Hypothalamus (tissue), 51 donors: ENCODE measurements around the gene MYD88.
A peak's percentile ranks its signal among the peaks of the same experiment; 100 is the strongest.

ENCODE experiments used
- DNase-seq, 51 donors: peaks; one replicate each; lab custom pipeline; 2025; lab: John Stamatoyannopoulos, UW

MYD88 gene

DNA sequence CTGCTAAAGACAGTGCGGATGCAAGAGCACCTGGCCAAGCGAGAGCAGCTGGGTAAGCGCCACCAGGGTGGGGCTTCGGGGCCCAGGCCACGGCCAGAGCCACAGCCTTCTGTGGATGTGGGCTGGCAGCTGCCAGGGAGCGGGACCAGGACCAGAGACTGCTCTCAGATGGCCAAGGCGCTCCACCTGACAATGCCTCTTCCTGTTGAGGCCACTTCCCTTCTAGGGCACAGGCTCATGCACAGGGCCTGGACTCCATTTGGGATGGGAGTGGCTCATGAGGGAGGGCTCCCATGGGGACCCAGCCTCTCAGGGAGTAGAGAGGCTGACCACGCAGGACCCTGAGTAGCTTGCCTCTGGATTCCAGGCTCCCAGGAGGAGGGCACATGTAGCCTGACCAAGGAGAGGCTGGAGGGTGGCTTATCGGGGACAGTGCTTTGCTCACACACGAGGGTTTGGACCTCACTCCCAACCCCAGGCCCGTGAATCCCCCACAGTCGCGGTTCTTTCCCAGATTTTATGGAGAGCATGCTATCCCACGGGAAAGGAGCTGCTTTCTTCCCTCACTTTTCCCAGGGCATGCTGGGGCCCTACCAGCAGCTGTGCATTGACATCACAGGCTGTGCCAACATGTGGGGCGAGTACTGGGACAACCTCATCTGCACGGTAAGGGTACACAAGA lies 26.6 kb upstream of the MYD88 start:
- no peak for DNase-seq

DNA sequence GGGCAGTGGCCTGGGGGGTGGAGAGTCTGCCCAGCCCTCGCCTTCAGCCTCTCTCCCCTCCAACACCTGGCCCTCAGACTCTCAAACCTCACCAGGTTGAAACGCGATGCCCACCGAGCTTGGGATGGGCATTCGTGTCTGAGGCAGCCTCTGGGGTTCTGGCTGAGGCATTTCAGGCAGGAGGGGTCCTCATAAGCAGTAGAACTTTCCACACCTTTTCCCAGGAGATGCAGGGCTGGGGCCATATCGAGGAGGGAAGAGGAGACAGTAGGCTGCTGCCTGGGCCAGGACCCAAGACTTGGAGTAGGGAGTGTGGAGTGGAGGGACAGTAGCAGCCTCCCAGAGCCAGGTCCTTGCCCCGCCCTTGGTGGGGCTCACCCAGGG lies 26.1 kb upstream of the MYD88 start:
- no peak for DNase-seq

DNA sequence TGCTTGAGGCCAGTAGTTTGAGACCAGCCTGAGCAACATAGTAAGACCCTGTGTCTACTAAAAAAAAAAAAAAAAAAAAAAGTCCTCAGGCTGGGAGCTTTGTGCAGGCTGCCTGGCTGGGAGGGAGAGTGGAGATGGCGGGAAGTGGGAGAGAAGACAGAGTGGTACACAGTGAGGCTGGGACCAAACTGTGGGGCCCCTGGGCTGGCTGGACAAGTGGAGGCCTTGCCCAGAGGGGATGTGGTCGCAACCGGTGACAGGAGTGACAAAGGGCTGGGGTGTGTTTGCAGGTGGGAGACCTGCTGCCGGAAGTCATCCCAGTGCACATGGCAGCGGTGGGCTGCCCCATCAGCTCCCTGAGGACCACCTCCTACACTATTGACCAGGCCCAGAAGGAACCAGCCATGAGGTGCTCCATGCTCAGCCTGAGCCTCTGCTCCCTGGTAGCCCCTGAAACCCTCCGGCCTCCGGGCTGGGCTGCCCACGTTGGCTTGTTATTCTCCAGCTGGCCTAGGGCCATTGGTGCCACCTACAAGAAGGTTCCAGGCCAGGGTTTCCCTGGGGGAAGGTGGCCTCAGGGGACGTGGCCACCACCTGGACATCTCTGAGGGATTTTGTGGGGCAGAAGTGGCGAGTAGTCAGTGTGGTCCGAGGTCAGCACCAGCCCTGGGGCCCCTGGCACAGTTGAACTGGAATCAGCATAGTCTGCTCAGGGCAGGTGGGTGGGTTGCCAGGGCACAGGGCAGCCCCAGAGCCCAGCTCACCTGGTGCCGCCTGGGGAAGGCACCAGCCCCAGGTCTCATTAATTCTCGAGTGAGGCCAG lies 24.2 kb upstream of the MYD88 start:
- no peak for DNase-seq

DNA sequence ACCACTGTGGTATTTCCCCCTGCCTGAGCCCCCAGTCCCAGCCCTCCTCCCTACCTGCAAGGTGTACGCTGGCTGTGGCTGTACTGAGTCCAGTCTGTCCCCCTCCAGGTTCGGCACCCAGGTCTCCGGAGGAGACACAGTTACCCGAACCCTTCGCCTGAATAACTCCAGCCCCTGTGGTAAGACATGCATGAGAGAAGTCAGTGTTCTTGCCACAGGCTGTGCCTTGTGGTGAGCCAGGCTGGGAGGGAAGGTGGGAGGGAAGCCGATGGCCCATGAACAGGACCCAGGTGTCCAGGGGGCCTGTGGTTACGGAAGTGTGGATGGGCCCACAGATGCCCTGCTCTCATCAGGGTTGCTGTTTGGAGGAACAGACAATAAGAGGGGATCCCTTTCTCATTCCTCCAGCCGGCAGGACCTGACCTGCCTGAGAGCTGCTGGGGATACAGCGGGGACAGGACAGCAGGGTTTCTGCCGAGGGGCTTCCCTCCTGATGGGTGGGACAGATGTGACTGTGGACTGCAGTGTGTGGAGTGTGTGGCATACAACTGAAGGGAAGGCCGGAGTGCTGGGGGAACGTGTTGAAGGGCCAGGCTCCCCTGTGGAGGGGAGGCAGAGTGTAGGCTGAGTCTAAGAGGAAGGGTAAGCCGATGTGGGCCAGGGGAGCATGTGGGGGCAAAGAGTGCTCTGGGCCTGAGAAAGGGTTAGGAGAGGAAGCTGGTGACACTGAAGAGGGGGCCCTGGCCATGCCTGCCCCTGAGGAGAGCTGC lies 23.4 kb upstream of the MYD88 start:
- no peak for DNase-seq

DNA sequence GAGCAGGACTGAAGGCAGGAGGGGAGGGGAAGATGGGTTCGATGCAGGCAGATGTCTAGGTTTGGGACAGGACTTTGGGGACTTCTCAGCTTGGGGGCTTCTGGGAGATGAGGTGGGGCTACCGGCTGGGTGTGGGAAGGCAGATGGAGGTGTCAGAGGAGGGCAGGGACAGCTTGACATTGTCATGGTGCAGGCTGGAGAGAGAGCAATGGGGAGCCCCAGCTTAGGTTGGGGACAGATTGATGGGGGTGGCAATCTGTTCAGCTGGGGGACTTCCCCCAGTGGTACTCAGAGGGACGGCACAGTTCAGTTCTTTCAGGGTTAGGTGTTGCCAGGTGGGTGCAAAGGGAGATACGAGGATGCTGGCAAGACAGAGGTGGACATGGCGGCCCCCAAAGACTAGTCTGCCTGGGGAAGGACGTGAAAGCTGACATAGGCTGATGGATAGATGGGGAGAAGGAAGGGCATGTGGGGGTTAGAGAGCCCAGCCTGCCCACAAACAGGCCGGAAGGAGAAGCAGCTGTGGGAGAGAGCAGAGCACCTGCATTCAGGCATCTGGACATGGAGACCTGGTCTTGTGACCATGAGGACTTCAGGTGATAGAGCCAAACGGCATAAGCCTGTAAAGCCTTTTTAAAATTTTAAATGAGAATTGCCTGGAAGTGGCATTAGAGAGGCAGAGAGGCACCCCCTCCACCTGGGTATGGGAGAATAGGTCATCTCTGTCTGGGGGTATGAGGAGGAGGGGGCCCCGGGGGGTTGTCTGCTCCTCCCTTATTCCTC lies 22.6 kb upstream of the MYD88 start:
- no peak for DNase-seq

DNA sequence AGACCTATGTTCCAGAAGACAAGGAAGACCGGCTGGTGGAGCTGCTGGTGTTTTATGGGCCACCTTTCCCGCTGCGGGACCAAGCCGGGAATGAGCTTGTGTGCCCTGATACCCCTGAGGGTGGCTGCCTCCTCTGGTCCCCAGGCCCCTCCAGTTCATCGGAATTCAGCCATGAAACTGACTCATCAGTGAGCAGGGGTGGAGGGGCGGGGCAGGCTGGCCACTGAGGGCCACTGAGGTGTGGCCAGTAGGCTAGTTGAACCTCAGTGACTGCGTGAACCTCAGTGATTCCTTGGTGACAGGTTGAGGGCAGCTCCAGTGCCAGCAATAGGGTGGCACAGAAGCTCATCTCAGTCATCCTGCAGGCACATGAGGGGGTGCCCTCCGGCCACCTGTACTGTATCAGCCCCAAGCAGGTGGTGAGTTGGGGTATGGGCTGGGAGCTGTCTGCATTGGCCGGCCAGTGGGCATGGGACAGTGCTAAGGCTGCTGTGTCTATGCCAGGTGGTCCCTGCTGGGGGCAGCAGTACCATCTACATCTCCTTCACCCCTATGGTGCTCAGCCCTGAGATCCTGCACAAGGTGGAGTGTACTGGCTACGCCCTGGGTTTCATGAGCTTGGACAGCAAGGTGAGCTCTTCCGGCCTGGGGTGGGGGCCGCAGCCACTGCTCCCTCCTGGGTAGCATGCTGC lies 21.8 kb upstream of the MYD88 start:
- no peak for DNase-seq

DNA sequence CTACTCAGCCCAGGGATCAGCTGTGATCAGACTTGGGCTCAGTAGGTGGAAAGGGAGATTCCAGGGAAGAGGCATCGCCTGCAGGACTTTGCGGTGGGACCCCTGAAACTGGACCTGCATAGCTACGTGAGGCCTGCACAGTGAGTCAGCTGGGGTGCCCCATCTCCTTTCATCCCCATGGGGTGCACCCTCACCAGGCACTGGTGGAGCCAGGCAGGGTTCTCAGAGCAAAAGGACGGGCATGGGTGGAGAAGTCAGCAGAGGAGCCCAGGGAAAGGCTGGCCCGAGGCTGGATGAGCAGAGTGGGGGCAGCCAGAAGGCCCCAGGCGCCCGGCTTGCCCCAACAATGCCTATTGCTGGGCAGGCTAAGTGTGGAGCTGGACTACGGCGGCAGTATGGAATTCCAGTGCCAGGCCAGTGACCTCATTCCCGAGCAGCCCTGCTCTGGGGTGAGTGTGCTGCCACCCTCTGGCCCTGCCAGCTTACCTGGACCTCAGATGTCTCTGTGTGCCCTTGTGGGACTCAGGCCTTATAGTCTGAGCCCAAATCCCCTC lies 21.2 kb upstream of the MYD88 start:
- peak in 4 of 51 donors; percentile 18 to 31 (median 24) for DNase-seq

DNA sequence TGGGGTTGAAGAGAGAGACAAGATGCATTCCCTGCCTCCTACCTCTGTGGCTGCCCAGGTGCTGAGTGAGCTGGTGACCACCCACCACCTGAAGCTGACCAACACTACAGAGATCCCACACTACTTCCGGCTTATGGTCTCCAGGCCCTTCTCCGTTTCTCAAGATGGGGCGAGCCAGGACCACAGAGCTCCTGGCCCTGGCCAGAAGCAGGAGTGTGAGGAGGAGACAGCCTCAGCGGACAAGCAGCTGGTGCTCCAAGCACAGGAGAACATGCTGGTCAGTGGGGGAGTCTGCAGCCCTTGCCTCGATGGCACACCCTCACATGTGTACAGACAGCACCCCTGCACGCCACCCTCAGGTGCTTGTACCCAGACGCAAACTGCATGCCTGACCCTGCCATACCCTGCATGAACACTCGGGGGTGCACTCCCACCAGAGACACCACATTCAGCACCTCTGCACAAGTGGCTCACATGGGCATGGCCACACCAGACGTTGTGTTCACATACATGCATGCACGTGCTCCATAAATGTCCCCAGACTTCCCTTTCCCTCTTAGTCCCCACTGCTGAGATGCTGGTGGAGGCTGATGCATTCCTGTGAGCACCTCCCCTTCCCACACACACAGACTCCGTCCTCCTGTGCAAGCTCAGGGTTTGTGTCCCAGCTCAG lies 20.6 kb upstream of the MYD88 start:
- DNase-seq: peak in 22 of 51 donors; percentile 12 to 63 (median 30)

DNA sequence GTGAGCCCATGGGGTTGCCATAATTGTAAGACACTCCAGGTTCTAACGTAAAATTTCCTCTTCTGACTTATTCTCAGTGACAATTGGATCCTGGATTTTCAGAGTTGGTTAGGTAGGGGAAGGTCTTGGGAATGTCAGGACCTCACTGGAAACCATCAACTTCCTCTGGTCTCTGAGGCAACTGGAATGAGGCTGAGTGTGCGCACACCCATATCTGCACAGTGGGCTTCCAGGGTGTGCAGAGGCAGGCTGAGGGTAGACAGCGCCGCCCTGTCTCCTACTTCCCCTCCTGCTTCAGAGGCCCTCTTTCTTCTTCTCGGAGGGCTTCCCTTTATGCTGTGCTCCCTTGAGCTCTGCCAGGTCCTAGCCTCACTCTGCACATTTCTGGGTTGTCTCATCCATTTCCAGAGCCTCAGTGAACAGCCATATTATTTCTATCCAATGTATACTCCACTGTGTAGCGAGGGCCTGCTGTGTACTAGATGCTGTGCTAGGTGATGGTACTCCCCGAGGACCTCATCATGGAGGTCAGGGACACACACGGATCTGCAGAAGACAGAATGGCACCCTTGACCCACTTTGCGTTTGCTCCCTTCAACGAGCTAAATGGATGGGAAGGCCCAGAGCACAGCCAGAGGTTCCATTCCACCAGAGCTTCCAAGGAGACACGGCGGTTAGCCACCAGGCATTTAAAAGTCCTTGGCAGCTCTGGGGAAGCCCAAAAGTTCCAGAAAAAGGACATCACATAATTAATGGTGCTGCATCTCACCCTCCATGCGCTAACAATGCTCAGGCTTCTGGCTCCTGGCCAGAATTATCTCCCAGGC lies 19.8 kb upstream of the MYD88 start:
- peak in 1 of 51 donors; percentile 37 for DNase-seq

DNA sequence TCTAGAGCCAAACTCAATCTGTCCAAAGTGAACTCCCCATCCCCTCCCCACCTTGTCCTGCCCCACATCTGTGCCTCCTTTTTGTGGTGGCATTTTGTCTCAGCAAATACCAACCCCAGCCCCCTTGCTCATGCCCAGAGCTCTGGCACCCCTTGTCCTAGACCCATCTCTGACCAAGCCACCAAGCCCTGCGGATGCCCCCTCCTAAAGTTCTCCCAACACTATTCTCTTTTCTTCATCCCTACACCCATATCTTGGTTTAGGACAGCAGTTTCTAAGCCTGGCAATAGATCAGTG lies 19.3 kb upstream of the MYD88 start:
- DNase-seq: no peak

DNA sequence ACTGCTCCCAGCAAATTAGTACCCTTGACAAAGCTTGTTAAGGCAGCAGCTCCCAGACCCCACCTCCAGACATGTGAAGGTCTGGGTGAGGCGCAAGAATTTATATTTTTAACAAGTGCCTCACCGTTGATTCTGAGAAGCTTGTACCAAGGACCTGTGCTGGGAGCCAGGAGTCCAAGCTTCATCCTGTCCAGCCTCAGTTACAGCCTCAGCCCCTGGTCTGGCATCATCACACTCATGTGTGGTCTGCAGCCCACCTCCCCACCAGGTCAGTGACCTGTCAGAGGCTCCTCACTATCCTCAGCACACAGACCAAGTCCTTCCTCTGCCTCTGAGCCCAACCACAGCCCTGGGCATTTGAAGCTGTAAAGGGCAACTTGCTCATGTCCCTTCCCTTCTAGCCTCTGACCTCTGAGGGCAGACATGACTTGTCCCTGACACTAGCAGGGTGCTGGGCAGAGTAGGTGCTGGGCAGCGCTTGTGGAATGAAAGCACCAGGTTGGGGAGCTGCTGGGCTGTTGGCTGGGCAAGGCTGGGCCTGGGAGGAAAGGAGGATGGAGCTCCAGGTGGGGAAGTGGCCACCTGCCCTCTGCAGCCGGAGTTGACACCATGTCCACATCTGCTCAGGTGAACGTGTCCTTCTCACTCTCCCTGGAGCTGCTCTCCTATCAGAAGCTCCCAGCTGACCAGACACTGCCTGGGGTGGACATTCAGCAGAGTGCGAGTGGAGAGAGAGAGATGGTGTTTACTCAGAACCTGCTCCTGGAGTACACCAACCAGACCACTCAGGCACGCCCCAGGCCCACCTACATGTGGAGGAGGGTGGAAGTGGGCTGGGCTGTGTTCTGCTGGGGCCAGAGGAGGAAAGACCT lies 18.4 kb upstream of the MYD88 start:
- DNase-seq: no peak

DNA sequence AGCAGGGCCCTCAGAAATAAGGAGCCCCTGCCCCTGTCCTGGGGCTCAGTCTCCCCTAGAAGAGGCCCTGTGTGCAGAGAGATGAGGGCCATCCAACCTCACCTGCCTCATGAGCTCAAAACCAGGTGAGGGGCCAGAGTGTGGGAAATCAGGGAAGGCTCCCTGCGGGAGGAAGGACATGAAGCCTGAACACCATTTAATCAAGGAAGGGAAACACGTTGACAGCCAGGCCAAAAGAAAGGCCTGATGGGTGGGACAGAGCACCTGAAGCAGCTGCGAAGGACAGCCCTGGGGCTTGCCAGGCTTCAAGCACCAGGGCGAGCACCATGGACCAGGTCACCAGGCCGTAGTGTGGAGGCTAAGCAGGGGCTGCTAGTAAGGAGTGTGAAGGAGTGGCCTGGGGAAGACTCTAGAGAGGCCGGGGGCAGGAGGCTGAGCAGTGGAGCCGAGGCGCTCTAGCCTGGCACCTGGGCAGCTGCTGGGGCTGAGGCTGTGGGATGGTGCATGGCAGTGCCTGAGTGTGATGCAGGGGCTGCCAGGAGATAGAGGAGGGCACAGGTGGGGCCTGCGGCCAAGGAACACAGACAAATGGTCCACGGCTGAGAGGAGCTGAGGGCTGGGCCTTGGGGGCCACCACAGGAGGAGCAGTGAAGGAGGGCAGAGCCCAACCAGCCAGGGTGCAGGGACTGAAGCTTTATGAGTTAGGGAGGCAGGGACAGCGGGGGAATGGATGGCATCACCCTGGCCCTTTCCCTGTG lies 17.6 kb upstream of the MYD88 start:
- no peak for DNase-seq

DNA sequence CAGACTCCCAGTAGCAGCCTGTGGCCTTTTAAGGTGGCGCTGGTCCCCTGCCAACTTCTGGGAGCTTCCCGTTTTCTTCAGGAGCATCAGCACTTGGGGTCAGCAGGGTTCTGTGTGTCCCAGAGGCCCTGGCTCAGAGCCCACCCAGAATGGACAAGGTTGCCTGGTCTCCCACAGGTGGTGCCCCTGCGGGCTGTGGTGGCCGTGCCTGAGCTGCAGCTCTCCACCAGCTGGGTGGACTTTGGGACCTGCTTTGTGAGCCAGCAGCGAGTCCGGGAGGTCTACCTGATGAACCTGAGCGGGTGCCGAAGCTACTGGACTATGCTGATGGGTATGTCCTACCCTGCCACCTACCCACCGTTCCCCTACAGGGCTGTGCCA lies 17.0 kb upstream of the MYD88 start:
- no peak for DNase-seq

DNA sequence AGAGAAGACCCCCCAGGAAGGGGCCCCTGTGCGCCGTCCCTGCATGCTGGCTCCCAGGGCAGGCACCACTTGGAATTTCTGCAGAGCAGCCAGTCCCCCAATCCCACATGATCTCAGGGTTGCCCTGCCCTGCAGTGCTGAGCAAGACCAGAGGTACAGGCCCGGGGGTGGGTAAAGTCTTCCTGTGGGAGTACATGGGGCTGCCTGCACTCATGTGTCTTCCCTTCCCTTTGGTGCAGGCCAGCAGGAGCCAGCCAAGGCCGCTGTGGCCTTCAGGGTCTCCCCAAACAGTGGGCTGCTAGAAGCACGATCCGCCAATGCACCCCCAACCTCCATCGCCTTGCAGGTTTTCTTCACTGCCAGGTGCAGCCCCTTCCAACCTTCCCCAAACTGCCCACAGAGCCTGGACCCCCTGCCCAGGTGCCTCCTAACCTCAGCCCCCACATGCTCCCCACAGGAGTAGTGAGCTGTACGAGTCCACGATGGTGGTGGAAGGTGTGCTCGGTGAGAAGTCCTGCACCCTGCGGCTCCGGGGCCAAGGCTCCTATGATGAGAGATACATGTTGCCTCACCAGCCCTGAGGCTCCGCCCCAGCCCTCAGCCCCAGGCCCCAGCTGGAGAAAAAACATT lies 16.5 kb upstream of the MYD88 start:
- no peak for DNase-seq

DNA sequence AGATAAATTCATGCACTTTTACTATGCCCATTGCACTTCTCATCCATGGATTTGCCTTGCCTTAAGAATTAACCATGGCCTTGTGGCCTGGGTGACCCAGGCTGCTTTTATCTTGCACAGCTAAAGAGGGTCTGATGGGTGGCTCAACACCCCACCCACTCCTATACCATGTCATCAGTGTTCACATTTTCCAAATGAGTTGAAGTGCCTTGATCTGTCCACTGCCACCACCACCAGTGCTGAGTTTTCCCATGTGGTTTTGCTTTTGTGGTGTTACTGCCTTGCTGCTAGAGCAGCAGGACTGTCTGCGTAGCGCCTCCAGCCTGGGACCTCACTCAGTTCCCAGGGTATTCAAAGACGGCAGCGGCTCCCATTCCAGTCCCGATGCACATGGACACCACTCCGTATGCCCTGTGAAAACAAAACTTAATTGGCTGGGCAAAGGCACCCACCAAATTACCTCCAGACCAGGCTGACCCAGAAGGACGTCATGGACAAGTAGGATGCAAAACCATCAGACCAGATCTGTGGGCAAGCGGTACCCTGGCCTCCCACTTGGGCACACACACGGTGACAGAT lies 15.7 kb upstream of the MYD88 start:
- DNase-seq: no peak
